Stimulated activated CD4-positive, alpha-beta T cell treated with anti-CD3 and anti-CD28 coated beads, Interleukin-12 subunit alpha, Interleukin-12 subunit beta, amount 100 ng/mL, for 48 hours (primary cell): ENCODE measurements around the gene ZNF785.
A peak's percentile ranks its signal among the peaks of the same experiment; 100 is the strongest.
"Not testable (repeated sequence)": the region's sequence is repeated elsewhere in the genome, so short reads cannot be mapped to it uniquely, and the experiment has no call there.

ENCODE experiments used
- DNase-seq, 3 donors: peaks; one replicate each; pipeline ENCODE4 v3.0.0-alpha.2; 2020; ENCODE audit warnings: low read depth in 2 of 3, low spot score in 1 of 3

Gene ZNF785

GRCh38 chr16:30602616-30603277, 17.2 kb upstream of the ZNF785 start:
- DNase-seq, result no peak

DNA sequence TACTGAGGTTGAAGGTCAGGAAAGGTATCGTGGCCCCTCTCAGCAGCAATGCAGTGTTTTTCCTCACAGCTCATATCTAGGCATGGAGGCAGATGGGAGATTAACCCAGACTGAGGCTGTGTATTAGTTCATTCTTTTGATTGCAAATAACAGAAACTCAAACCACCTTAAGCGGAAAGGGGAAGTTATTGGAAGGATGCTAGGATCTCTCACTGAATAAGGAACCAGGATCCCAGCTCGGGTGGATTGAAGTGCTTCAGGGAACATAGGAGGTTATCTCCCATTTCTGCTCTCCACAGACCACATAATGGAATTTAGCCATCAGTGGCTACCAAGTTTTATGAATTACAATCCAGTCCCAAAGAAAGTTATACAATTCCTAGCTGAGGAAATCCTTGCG, 16.5 kb upstream of the ZNF785 start:
- DNase-seq, result no peak

GRCh38 chr16:30600929-30601328, 15.4 kb upstream of the ZNF785 start:
- no peak for DNase-seq

- no peak for DNase-seq
Measured at GRCh38 chr16:30600215-30600614, 14.7 kb upstream of the ZNF785 start.

DNA sequence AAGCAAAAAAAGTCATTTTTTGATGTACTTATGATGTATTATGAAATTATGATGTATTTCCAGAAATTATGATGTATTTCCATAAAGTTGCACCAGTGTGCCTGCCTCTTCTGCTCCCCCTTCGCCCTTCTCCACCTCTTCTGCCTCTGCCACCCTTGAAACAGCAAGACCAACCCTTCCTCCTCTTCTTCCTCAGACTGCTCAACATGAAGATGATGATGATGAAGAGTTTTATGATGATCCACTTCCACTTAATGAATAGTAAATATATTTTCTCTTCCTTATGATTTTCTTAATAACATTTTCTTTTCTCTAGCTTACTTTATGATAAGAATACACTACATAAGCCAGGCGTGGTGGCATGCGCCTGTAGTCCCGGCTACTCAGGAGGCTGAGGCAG, 7.4 kb upstream of the ZNF785 start:
- DNase-seq, result no peak

DNA sequence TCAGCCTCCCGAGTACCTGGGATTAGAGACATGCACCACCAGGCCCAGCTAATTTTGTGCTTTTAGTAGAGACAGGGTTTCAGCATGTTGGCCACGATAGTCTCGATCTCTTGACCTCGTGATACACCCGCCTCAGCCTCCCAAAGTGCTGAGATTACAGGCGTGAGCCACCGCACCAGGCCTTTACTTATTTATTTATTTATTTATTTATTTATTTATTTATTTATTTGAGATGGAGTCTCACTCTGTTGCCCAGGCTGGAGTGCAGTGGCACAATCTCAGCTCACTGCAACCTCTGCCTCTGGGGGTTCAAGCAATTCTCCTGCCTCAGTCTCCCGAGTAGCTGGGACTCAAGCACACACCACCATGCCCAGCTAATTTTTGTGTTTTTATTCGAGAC, 5.4 kb upstream of the ZNF785 start:
- not testable (repeated sequence) for DNase-seq

DNA sequence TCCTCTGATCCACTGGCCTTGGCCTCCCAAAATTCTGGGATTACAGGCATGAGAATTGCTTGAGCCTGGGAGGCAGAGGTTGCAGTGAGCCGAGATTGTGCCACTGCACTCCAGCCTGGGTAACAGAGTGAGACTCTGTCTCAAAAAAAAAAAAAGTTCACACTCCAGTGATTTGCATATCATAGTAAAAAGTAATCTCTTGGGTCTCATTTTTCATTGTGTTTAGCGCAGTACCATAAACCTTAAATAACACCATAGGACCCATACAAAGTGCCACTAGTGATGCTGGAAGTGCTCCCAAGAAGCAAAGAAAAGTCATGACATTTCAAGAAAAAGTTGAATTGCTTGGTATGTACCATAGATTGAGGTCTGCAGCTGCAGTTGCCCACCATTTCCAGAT, 4.1 kb upstream of the ZNF785 start:
- DNase-seq, result not testable (repeated sequence)

DNA sequence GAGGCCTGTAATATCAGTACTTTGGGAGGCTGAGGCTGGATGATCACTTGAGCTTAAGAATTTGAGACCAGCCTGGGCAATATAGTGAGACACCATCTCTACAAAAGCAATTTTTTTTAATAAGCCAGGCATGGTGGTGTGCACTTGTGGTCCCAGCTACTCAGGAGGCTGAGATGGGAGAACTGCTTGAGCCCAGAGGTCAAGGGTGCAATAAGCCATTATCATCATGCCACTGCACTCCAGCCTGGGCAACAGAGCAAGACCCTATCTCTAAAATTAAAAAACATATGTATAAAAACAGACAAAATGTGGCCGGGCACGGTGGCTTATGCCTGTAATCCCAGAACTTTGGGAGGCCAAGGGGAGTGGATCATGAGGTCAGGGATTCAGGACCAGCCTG, 3.2 kb upstream of the ZNF785 start:
- no peak for DNase-seq

DNA sequence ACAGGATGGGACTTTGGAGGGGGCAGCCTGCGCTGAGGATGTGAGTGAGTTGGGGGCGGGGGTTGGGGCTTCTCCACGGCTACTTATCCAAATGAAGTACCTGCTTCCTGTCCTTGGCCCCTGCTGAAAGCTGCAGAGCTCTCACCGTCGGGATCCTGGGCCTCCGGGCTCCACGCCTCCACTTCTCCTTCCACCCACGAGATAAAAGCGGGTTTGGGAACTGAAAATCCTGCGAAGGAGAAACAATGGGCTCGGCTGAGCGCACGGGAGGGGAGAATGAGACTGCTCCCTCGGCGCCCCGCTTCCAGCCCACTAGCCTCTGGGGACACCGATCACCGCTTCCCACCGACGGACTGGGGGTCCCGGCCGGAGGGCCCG, 486 bp downstream of the ZNF785 start:
- DNase-seq, result peak in 1 of 3 donors; percentile 17

DNA sequence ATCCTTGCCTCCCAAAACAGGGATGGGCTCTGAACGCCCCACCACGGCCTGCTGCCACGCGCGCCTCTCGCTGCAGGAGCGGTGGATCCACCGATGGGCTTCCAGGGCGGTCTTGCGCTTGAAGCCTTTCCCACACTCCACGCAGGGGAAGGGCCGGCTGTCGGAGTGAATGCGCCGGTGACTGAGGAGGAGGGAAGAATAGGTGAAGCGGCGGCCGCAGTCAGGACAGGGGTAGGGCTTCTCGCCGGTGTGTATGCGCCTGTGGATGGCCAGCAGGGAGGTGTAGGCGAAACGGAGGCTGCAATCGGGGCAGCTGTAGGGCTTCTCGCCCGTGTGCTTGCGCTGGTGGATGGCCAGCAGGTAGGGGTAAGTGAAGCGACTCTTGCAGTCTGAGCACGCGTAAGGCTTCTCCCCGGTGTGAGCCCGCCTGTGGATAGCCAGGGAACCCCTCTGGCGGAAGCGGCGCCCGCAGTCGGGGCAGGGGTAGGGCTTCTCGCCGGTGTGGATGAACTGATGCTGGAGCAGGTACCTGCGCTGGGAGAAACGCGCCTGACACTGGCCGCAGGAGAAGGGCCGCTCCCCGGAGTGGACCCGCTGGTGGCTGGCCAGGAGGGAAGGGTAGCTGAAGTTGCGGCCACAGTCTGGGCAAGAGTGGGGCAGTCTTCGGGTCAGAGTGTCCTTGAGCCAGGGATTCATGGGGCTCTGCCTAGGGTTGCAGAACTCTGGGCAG, 2.7 kb downstream of the ZNF785 start:
- no peak for DNase-seq

- DNase-seq, result no peak
Measured at GRCh38 chr16:30581457-30581856, 4.0 kb downstream of the ZNF785 start.

- no peak for DNase-seq
Measured at GRCh38 chr16:30574678-30575077, 10.8 kb downstream of the ZNF785 start.

GRCh38 chr16:30571445-30572322, 13.8 kb downstream of the ZNF785 start, which contains the start of gene ZNF688:
TSS of gene ZNF688 (minus strand) at chr16:30571714. CDS start at chr16:30571629, 85 bp downstream.
- DNase-seq, result peak; percentile 85 to 90 (median 88)

GRCh38 chr16:30570636-30571444, 14.7 kb downstream of the ZNF785 start:
- DNase-seq, result no peak

DNA sequence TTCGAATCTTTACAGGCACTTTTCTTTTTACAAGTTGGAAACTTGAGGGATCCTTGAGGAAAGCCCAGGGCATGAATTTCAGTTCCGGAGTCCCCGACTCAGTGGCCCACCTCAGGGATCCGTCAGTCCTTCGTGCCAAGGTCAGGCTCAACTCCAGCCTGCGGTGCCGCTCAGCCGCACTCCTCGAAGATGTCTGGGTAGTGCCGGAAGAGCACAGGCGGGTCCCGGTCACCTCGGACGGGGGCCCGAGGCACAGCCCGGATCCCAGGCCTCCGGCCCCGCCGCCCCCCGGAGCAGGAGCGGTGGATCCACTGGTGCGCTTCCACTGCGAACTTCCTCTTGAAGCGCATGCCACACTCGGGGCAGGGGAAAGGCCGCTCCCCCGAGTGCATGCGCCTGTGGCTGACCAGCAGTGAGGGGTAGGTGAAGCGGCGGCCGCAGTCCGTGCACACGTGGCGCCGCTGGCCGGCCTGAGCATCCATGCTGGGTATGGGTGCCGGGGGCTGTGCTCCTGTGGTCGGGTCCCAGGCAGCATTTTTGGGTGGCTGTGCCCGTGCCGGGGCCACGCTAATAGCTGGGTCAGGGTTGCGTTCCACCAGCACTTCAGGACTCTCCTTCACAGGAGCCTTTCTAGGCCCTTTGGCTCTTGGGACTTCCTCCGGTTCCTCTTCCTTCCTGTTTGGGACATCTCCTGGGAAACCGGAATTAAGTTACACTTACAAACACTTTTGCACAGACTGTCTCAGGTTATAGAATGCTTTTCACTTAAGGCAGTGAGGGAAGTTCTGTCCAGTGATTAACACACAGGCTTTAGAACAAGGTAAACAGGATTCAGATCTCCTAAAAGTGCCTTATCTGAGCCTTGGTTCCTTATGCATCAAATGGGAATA, 15.5 kb downstream of the ZNF785 start:
- DNase-seq, result no peak

- no peak for DNase-seq
Measured at GRCh38 chr16:30569281-30569680, 16.2 kb downstream of the ZNF785 start.

DNA sequence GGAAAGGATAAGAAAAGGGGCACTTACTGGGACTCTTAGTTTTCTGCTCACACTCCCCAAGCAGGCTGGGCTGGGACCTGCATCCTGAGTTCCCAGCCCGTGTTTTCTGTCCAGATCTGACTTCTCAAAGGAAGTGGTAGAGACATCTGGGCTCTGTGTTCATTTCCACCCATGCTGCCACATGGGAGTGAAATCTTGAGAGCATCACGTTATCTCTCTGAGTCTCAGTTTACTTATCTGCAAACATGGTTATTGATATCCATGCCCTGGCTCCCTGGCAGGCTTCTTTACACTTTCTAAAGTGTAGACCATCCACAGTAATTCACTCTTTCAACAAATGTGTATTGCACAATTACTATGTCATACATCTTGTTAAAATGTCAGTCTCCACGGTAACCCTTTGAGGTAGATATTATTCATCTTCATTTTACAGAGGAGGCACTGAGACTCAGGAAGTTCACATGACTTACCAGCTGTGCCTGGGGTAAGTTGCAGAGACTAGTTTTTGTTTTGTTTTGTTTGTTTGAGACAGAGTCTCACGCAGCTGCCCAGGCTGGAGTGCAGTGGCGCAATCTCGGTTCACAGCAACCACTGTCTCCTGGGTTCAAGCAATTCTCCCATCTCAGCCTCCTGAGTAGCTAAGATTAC, 17.4 kb downstream of the ZNF785 start:
- DNase-seq, result peak in 1 of 3 donors; percentile 35

GRCh38 chr16:30567160-30567990, 18.1 kb downstream of the ZNF785 start:
- DNase-seq, result peak; percentile 58 to 65 (median 61)

DNA sequence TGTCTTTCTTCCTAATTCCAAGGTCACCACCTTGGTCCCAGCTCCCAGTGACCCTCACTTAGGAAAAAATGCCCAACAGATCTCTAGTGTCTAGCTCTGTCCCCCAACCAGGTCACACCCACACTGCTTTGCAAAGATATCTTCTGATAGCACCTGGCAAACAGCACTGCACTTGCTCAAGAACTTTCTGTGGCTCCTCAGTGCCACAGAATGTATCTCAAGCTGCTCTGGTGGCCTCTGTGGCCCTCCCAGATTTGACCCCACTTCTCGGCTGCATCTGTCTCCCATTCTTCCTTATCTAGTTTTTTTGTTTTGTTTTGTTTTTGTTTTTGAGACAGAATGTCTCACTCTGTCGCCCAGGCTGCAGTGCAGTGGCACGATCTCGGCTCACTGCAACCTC, 19.0 kb downstream of the ZNF785 start:
- DNase-seq, result no peak
